ENCODE measurements around the gene ELOVL5. TPM values are rescaled to one million over a fixed set of nuclear protein-coding genes. Genes with fewer than 3 reads are reported as not detected.

Gene ELOVL5
- total RNA-seq, 4 donors from 2014 or later, result 74.8 to 110 (median 90.6) TPM

- TF ChIP-seq CTCF (IDR thresholded peaks at IDR 0.05) (no peak), POLR2A (IDR thresholded peaks at IDR 0.05) (peak in 1 of 2 donors; percentile 46)
- intact Hi-C loops (cut with DNase I), result no loop called here
- DNase-seq, result peak; percentile 50 to 52
- Histone ChIP-seq H3K27ac (peak overlapping the region; percentile 67 to 93 (median 87)), H3K9me3 (no peaks in the 10 kb centered on the region), H3K4me3 (replicated peaks in 1 of 3) (no peak overlapping the region), H3K4me1 (peaks cover 23 to 34% of the 10 kb centered on the region in 2 donors), H3K27me3 (no peaks in the 10 kb centered on the region), H3K36me3 (no peaks in the 10 kb centered on the region)
- WGBS, 2 donors, result 53 to 54% methylated on average over 3 of the region's 3 CpGs
Measured at GRCh38 chr6:53281518-53282215, 67.1 kb downstream of the ELOVL5 start.

GRCh38 chr6:53280207-53280606, 68.5 kb downstream of the ELOVL5 start:
- intact Hi-C loops (cut with DNase I), result no loop called here
- H3K9me3 ChIP-seq, result no peaks in the 10 kb centered on the region
- peaks cover 31 to 48% of the 10 kb centered on the region in 2 donors for H3K4me1 ChIP-seq
- TF ChIP-seq CTCF (IDR thresholded peaks at IDR 0.05), result no peak
- TF ChIP-seq POLR2A (IDR thresholded peaks at IDR 0.05), result no peak
- no peak for DNase-seq
- H3K36me3 ChIP-seq, result no peaks in the 10 kb centered on the region
- WGBS, 2 donors, result 88 to 95% methylated on average over 2 of the region's 2 CpGs
- H3K4me3 ChIP-seq (replicated peaks in 1 of 3), result no peak overlapping the region
- no peaks in the 10 kb centered on the region for H3K27me3 ChIP-seq
- peak overlapping the region in 1 of 3 donors; percentile 93 for H3K27ac ChIP-seq

- intact Hi-C loops (cut with DNase I), result no loop called here
- 96 to 97% methylated on average over 3 of the region's 3 CpGs for WGBS, 2 donors
- H3K27me3 ChIP-seq, result no peaks in the 10 kb centered on the region
- no peak overlapping the region for H3K4me3 ChIP-seq (replicated peaks in 1 of 3)
- no peak overlapping the region for H3K27ac ChIP-seq
- H3K4me1 ChIP-seq, result peaks cover 31 to 51% of the 10 kb centered on the region in 2 donors
- peaks cover 4 to 7% of the 10 kb centered on the region in 2 donors for H3K36me3 ChIP-seq
- TF ChIP-seq POLR2A (IDR thresholded peaks at IDR 0.05), result no peak
- DNase-seq, result no peak
- no peaks in the 10 kb centered on the region for H3K9me3 ChIP-seq
Measured at GRCh38 chr6:53279293-53279692, 69.5 kb downstream of the ELOVL5 start.

GRCh38 chr6:53273370-53273769, 75.4 kb downstream of the ELOVL5 start:
- Histone ChIP-seq H3K4me3 (replicated peaks in 1 of 3) (no peak overlapping the region), H3K4me1 (peaks cover 11 to 19% of the 10 kb centered on the region in 2 donors), H3K36me3 (peaks cover 36 to 58% of the 10 kb centered on the region in 2 donors), H3K27me3 (no peaks in the 10 kb centered on the region), H3K9me3 (no peaks in the 10 kb centered on the region), H3K27ac (no peak overlapping the region)
- no peak for DNase-seq
- WGBS, 2 donors, result 65 to 87% methylated on average over 4 of the region's 4 CpGs
- intact Hi-C loops (cut with DNase I), result no loop called here
- no peak for TF ChIP-seq POLR2A (IDR thresholded peaks at IDR 0.05)
- TF ChIP-seq CTCF (IDR thresholded peaks at IDR 0.05), result no peak

- 93 to 98% methylated on average over 5 of the region's 5 CpGs for WGBS, 2 donors
- TF ChIP-seq CTCF (IDR thresholded peaks at IDR 0.05) (no peak), POLR2A (IDR thresholded peaks at IDR 0.05) (no peak)
- Histone ChIP-seq H3K27me3 (no peaks in the 10 kb centered on the region), H3K4me1 (peaks cover under 1 to 3% of the 10 kb centered on the region in 2 donors), H3K9me3 (no peaks in the 10 kb centered on the region), H3K27ac (no peak overlapping the region), H3K36me3 (peaks cover 38 to 57% of the 10 kb centered on the region in 2 donors), H3K4me3 (replicated peaks in 1 of 3) (no peak overlapping the region)
- intact Hi-C loops (cut with DNase I), result no loop called here
- no peak for DNase-seq
Measured at GRCh38 chr6:53269827-53270226, 78.9 kb downstream of the ELOVL5 start.

All from thyroid gland (tissue), 4 donors.